OCI-LY1 (cell line): Measurements from ENCODE around the gene TCIRG1.

Experiments
- H2AFZ ChIP-seq: fragments of 200-600 bp; sonication (generic), shearing (Covaris generic); 2 replicates; pipeline ENCODE4 v1.6.0; 2014; ENCODE audit warnings: antibody characterized with exemption, mild to moderate bottlenecking, low read length
- H3F3A ChIP-seq: fragments of 200-600 bp; sonication (generic), shearing (Covaris generic); 2 replicates; pipeline ENCODE4 v1.6.0; 2014; ENCODE audit warnings: mild to moderate bottlenecking, antibody characterized with exemption, low read length, moderate library complexity; ENCODE audit not compliant: insufficient read depth
- H3K27ac ChIP-seq: fragments of 200-600 bp; sonication (generic); 2 replicates; pipeline ENCODE4 v1.5.1; 2014; ENCODE audit warnings: low read length, mixed run types, mild to moderate bottlenecking, low read depth; ENCODE audit not compliant: poor library complexity, severe bottlenecking
- H3K27me3 ChIP-seq: fragments of 200-600 bp; sonication (generic); 2 replicates; pipeline ENCODE4 v1.6.0; 2014; ENCODE audit warnings: antibody characterized with exemption, mild to moderate bottlenecking, low read length, moderate library complexity; ENCODE audit not compliant: insufficient read depth
- H3K36me3 ChIP-seq: fragments of 200-600 bp; sonication (generic); 2 replicates; pipeline ENCODE4 v1.6.1; 2014; ENCODE audit warnings: mild to moderate bottlenecking, antibody characterized with exemption, low read length, moderate library complexity, mixed read lengths; ENCODE audit not compliant: insufficient read depth
- H3K4me1 ChIP-seq: fragments of 200-600 bp; sonication (generic); 2 replicates; pipeline ENCODE4 v1.5.1; 2014; ENCODE audit warnings: mild to moderate bottlenecking, low read length, moderate library complexity; ENCODE audit not compliant: insufficient read depth, severe bottlenecking
- H3K4me2 ChIP-seq: fragments of 200-600 bp; sonication (generic), shearing (Covaris generic); 2 replicates; pipeline ENCODE4 v1.6.1; 2014; ENCODE audit warnings: low read length
- H3K4me3 ChIP-seq: fragments of 200-600 bp; sonication (generic); 2 replicates; pipeline ENCODE4 v1.5.1; 2014; ENCODE audit warnings: low read length, low read depth, mild to moderate bottlenecking, mixed read lengths; ENCODE audit not compliant: poor library complexity, severe bottlenecking
- H3K79me2 ChIP-seq: fragments of 200-600 bp; shearing (Covaris generic); 2 replicates; pipeline ENCODE4 v1.6.1; 2016; ENCODE audit warnings: mixed run types, low read length, mixed read lengths; ENCODE audit not compliant: insufficient read depth
- H3K9ac ChIP-seq: fragments of 200-600 bp; sonication (generic), shearing (Covaris generic); 2 replicates; pipeline ENCODE4 v1.6.1; 2014; ENCODE audit warnings: mild to moderate bottlenecking, low read length, mixed read lengths
- H3K9me2 ChIP-seq: fragments of 200-600 bp; sonication (generic), shearing (Covaris generic); 2 replicates; pipeline ENCODE4 v1.6.1; 2014; ENCODE audit warnings: low read depth, mild to moderate bottlenecking, low read length, mixed read lengths
- H3K9me3 ChIP-seq: fragments of 200-600 bp; shearing (Covaris generic); 2 replicates; pipeline ENCODE4 v1.6.1; 2014; ENCODE audit warnings: low read length, mixed read lengths
- H4K20me1 ChIP-seq: fragments of 200-600 bp; sonication (generic), shearing (Covaris generic); 2 replicates; pipeline ENCODE4 v1.6.0; 2016; ENCODE audit warnings: mild to moderate bottlenecking, low read length; ENCODE audit not compliant: insufficient read depth
- CTCF ChIP-seq: fragments of 200-600 bp; sonication (generic), shearing (Covaris generic); IDR thresholded peaks from 2 replicates; pipeline ENCODE4 v1.5.1; 2017; ENCODE audit warnings: mild to moderate bottlenecking, antibody characterized with exemption, low read length, moderate library complexity, mixed read lengths
- EZH2 ChIP-seq: fragments of 200-600 bp; sonication (generic), shearing (Covaris generic); IDR thresholded peaks from 2 replicates; pipeline ENCODE4 v1.8.0; 2017; ENCODE audit warnings: borderline replicate concordance, mixed run types, mild to moderate bottlenecking, antibody characterized with exemption, low read length, moderate library complexity, mixed read lengths

Gene TCIRG1

GRCh38 chr11:68082481-68082880, 43.7 kb downstream of the TCIRG1 start:
- Histone ChIP-seq H3K4me2 (no peak overlapping the region), H3K27me3 (no peaks in the 10 kb centered on the region), H3K9me3 (no peaks in the 10 kb centered on the region), H3K9me2 (no peaks in the 10 kb centered on the region), H2AFZ (no peak overlapping the region), H3K79me2 (no peaks in the 10 kb centered on the region), H3K4me3 (no peak overlapping the region), H3K9ac (no peak overlapping the region), H4K20me1 (no peaks in the 10 kb centered on the region), H3F3A (no peaks in the 10 kb centered on the region; the same call in 1 of the 2 replicates), H3K27ac (no peak overlapping the region), H3K4me1 (peaks cover 7% of the 10 kb centered on the region), H3K36me3 (peaks cover 17% of the 10 kb centered on the region)
- no peak for TF ChIP-seq EZH2
- no peak for TF ChIP-seq CTCF

DNA sequence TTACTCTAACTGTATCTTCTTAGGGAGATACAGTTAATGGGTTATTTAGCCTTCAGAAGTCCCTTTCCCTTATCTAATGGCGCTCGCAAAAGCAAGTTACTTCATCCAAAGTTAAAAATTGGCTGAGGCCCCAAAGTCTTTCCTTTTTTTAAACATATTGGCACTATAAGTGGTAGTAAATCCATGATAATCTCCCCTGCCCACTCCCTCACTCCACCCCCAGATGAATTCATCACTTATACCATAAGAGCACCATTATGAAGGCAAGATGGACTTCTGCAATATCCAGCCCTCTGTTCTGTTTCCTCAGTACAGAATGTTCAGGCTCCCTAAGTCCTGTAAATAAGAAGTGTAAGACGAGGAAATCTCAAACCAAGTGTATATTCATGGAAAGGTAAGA, 44.7 kb downstream of the TCIRG1 start:
- Histone ChIP-seq H3F3A (no peaks in the 10 kb centered on the region; the same call in 1 of the 2 replicates), H3K79me2 (no peaks in the 10 kb centered on the region), H3K9me3 (no peaks in the 10 kb centered on the region), H3K4me2 (no peak overlapping the region), H3K9me2 (no peaks in the 10 kb centered on the region), H3K4me3 (no peak overlapping the region), H3K36me3 (peaks cover 17% of the 10 kb centered on the region), H4K20me1 (no peaks in the 10 kb centered on the region), H3K27ac (no peak overlapping the region), H3K9ac (no peak overlapping the region), H2AFZ (no peak overlapping the region), H3K4me1 (no peaks in the 10 kb centered on the region), H3K27me3 (no peaks in the 10 kb centered on the region)
- TF ChIP-seq CTCF (no peak), EZH2 (no peak)

- Histone ChIP-seq H3K27ac (peak overlapping the region; percentile 68), H3F3A (0 out of 2 replicates have a peak, but pooled peaks cover 6% of the 10 kb centered on the region), H3K4me2 (no peak overlapping the region; the same call in 1 of the 2 replicates)
These were observed 50.9 kb downstream of the TCIRG1 start for GRCh38 chr11:68089679-68090078.

More at GRCh38 chr11:68089679-68090078, 50.9 kb downstream of the TCIRG1 start:
- no peaks in the 10 kb centered on the region for H3K79me2 ChIP-seq
- H3K27me3 ChIP-seq = no peaks in the 10 kb centered on the region
- H4K20me1 ChIP-seq = no peaks in the 10 kb centered on the region
- no peaks in the 10 kb centered on the region for H3K9me2 ChIP-seq
- no peak overlapping the region for H3K9ac ChIP-seq
- H2AFZ ChIP-seq = no peak overlapping the region
- TF ChIP-seq CTCF (no peak), EZH2 (no peak)
- H3K4me1 ChIP-seq = peaks cover 24% of the 10 kb centered on the region
- no peak overlapping the region for H3K4me3 ChIP-seq
- no peaks in the 10 kb centered on the region for H3K9me3 ChIP-seq
- H3K36me3 ChIP-seq = peaks cover 3% of the 10 kb centered on the region; the same call in 1 of the 2 replicates
